GDM1 (cell line): ENCODE data around the gene CCDC112.
"Not testable (repeated sequence)": the region's sequence is repeated elsewhere in the genome, so short reads cannot be mapped to it uniquely, and the experiment has no call there.

Source experiments
- DNase-seq: peaks from one replicate; lab custom pipeline; 2025; lab: John Stamatoyannopoulos, UW

The CCDC112 gene

GRCh38 chr5:115262011-115262320, 34.5 kb downstream of the CCDC112 start:
- DNase-seq: no peak

- DNase-seq: no peak
Measured at GRCh38 chr5:115260248-115260647, 36.2 kb downstream of the CCDC112 start.

- no peak for DNase-seq
Measured at GRCh38 chr5:115257981-115258380, 38.5 kb downstream of the CCDC112 start.

GRCh38 chr5:115249379-115249778, 47.1 kb downstream of the CCDC112 start:
- not testable (repeated sequence) for DNase-seq

- no peak for DNase-seq
Measured at GRCh38 chr5:115246361-115246991, 50.0 kb downstream of the CCDC112 start.

- no peak for DNase-seq
Measured at GRCh38 chr5:115243412-115243811, 53.0 kb downstream of the CCDC112 start.

GRCh38 chr5:115241881-115242642, 54.4 kb downstream of the CCDC112 start:
- DNase-seq: no peak

GRCh38 chr5:115237066-115237465, 59.4 kb downstream of the CCDC112 start:
- no peak for DNase-seq

GRCh38 chr5:115236599-115236998, 59.9 kb downstream of the CCDC112 start:
- no peak for DNase-seq

GRCh38 chr5:115231598-115231997, 64.9 kb downstream of the CCDC112 start:
- no peak for DNase-seq

GRCh38 chr5:115229606-115230005, 66.8 kb downstream of the CCDC112 start:
- no peak for DNase-seq

- no peak for DNase-seq
Measured at GRCh38 chr5:115227281-115227680, 69.2 kb downstream of the CCDC112 start.
